Left forelimb (tissue), 1 donor: Measurements from ENCODE around the gene MEGF6.

Source experiments
- DNase-seq: peaks from one replicate; pipeline ENCODE4 v3.0.0-alpha.2; 2018; ENCODE audit warnings: low spot score

The MEGF6 gene

DNA sequence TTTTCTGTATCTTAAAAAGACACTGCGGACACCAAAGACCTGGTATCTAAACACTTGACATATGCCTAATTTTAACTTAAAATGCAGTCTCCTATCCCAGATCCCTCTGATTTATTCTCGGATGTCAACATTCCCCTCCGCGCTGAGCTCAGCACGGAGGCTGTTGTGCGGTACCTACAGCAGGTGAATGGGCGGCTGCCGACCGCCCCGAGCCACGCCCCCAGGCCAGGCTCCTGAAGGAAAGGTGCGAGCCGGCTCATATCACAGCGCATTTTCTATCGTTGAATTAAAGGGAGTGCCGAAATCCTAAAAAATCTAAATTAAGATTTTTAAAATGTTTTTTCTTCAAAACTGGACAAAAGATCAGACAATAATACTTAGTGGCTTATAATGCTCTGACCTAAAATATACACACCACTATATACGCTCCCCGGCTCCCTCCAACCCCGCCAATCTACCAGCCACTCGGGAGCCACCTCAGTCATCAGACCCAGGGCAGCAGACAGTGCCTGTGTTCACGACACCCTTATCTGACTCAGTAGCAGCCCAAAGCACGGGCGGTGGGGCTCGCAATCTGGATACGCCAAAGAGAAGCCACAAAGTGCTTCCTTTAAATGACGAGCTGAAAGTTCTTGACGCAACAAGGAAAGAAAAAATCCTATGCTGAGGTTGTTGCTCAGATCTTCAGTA lies 34.5 kb upstream of the MEGF6 start:
- no peak for DNase-seq

GRCh38 chr1:3645247-3645646 lies 33.9 kb upstream of the MEGF6 start:
- DNase-seq: no peak

DNA sequence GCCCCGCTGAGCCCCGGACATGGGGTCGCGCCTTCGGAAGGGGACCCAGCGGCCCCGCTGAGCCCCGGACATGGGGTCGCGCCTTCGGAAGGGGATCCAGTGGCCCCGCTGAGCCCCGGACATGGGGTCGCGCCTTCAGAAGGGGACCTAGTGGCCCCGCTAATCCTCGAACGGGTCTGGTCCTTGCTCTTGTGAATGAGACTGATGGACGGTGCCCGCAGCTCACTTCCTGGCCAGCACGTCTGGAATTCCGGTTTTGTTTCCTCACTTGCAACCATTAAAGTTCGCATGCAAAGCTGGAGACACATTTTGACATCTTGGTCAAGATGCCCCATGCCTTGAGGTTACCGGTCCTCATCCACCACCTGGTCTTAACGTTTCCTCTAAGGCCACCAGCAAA lies 33.0 kb upstream of the MEGF6 start:
- no peak for DNase-seq

- DNase-seq: no peak
These were observed 31.8 kb upstream of the MEGF6 start for GRCh38 chr1:3642919-3643675.

GRCh38 chr1:3641816-3642215 lies 30.5 kb upstream of the MEGF6 start:
- DNase-seq: no peak

DNA sequence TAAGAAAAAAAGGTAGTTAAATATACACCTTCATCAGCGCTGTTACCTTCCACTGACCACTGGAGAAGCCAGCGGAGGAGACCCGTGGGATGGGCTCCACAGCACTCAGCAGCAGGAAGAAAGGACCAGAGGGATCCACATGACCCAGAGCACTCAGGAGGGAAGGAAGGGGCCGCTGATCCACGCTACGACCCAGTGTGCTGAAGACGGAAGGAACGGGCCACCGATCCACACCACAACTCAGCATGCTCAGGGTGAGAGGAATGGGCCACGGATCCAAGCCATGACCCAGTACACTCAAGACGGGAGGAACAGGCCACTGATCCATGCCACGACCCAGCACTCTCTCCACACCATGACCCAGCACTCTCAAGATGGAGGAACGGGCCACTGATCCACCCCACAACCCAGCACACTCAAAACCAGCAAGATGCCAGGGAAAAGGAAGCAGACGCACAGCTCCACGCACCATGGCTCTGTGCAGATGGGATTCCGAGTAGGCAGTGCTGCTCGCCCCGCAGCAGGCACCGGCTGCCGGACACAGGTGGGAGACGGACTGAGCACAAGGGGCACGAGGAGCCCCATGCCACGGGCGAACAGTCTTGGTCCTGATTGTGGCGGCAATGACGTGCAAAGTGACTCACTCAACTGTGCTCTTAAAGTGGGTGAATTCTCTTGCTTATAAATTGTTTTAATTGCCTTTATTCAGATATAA lies 29.9 kb upstream of the MEGF6 start:
- DNase-seq: no peak

DNA sequence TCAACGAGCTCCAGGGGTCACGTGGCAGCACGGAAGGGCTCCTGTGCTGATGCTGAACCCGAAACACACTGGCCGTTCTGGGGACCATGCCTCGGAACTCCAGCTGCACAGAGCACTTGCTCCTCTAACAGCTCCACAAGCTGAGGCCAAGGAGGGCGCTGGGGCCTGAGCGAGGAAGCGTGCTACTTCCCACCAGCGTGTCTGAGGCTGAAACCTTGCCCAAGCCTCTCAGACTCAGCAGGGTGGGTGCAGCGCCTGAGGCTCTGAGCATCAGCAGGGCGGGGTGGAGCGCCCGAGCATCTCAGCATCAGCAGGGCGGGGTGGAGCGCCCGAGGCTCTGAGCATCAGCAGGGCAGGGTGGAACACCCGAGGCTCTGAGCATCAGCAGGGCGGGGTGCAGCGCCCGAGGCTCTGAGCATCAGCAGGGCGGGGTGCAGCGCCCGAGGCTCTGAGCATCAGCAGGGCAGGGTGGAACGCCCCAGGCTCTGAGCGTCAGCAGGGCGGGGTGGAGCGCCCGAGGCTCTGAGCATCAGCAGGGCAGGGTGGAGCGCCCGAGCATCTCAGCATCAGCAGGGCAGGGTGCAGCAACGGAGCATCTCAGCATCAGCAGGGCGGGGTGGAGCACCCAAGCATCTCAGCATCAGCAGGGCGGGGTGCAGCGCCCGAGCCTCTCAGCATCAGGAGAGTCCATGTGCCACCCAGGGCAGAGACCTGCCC lies 29.0 kb upstream of the MEGF6 start:
- DNase-seq: no peak

DNA sequence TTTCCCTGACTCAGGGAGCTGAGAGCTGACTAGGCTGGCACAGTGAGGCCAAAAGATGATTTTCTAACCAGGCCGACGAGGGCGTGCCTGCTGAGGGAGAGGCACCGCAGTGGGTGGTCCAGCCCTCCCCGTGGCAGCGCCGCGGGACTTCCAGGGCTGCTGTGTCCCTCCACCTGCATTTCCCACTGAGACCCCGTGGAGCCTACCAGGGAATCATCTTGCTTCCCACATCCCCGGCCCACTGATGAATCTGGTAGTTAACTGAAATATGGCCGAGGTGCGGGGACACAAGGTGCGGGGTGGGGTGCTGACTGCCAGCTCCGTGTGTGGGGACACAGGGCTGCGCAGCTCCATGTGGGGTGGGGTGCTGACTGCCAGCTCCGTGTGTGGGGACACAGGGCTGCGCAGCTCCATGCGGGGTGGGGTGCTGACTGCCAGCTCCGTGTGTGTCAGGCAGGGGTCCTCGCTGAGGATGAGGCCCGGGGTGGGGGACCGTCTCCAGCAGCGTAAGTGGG lies 28.1 kb upstream of the MEGF6 start:
- no peak for DNase-seq

- DNase-seq: no peak
These were observed 27.4 kb upstream of the MEGF6 start for GRCh38 chr1:3638676-3639075.

DNA sequence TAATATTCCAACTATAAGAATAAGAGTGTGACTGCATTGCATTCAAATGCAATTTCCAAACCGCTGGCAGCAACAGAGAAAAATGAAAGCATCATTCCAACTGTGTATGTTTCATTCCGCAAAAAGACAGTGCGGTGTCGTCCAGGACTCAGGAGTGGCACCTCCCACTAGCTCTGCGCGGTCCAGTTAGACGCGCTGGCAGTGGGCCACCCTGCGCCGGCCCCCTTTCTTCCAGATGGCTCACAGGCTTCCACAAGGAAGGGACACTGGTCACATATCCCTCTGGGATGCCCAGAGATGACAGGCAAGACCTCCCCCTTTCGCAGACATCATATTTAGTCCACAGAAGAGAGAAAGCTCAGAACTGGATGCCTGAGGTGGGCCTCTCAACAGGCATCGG lies 26.7 kb upstream of the MEGF6 start:
- DNase-seq: no peak

DNA sequence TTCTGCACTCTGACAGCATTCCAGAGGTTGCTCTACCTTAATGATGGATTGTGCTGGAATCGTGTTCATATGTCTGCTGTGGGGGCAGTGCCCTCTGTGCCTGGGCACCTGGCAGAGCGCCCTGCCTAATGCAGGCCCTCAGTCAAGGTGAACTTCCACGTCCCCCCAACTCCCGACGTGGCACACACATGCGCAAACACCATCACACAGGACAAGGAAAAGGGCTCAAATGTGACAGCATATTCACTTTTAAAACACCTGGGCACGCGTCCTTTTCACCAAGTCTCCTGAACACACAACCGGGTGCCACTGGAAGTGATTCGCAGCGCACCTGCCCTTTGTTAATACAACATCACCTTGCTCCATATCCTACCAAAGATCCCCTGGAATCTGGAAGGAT lies 25.2 kb upstream of the MEGF6 start:
- DNase-seq: no peak

DNA sequence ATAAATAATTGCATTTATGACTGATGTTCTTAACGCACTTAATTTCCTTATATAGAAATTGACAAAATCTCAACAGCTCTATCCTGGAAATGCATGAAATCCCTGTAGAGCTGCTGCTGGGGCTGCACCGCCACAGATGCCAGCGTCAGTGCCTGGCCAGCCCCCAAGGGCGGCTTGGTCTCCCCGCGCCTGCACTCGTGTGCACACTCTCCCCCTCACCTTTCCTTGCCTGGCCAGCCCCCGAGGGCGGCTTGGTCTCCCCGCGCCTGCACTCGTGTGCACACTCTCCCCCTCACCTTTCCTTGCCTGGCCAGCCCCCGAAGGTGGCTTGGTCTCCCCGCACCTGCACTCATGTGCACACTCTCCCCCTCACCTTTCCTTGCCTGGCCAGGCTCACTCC lies 24.8 kb upstream of the MEGF6 start:
- no peak for DNase-seq

- DNase-seq: no peak
These were observed 22.9 kb upstream of the MEGF6 start for GRCh38 chr1:3634059-3634800.

DNA sequence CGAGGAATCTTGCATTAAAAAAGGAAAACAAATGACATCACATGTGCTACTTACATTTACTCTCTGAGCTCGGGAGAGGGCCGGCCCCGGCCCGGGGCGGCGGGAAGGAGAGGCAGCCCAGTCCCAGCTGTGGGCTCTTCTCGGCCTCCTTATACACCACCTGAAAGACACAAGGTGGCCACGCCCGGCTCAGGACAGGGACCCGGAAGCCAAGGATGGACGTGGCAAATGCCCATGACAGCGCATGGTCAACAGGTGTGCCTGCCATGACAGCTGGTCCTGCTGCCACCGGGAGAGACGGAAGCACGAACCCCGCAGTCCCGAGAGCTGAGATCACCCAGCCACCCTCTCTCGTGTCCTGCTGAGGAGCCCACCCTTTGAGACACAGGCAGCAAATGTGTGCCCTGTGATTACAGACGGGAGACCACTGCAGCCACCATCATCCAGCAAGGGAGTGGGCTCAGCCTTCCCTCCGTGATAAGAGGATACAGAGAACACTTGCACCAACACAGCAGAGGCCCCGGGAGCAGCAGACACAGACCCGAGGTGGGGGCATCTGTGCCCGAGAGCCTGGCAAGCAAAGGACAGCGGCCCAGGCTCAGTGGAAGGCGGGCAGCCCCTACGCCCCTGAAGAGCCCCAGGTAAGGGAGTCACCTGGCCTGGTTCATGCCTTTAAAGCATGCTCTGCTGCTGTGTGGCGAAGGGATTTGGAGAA lies 22.2 kb upstream of the MEGF6 start:
- DNase-seq: no peak

GRCh38 chr1:3632716-3633343 lies 21.5 kb upstream of the MEGF6 start:
- no peak for DNase-seq

GRCh38 chr1:3632298-3632697 lies 21.0 kb upstream of the MEGF6 start:
- DNase-seq: no peak

GRCh38 chr1:3631320-3632260 lies 20.3 kb upstream of the MEGF6 start:
- no peak for DNase-seq

GRCh38 chr1:3630914-3631313 lies 19.6 kb upstream of the MEGF6 start:
- DNase-seq: no peak

DNA sequence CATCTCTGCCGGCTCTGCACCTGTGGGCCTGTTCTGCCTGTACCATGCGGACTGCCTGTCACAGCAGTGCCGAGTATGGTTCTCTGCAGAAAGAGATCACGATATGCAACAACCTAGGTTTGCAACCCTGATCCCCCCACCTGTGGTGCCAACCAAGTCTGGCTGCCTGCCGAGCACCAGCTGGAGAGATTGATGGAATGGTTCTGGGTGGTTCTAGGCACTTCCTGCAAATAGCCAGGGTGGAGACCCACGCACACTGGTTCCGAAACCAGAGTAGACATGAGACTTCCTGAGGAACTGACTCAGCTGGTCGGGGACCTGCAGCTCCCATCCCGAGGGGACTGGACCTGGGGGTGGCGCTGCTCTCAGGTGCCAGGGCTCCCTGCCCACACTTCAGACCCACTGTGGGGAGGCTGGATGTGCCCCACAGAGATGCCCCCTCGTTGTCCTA lies 18.9 kb upstream of the MEGF6 start:
- DNase-seq: no peak
